ENCODE results near the gene DNAJB8.

The DNAJB8 gene

DNA sequence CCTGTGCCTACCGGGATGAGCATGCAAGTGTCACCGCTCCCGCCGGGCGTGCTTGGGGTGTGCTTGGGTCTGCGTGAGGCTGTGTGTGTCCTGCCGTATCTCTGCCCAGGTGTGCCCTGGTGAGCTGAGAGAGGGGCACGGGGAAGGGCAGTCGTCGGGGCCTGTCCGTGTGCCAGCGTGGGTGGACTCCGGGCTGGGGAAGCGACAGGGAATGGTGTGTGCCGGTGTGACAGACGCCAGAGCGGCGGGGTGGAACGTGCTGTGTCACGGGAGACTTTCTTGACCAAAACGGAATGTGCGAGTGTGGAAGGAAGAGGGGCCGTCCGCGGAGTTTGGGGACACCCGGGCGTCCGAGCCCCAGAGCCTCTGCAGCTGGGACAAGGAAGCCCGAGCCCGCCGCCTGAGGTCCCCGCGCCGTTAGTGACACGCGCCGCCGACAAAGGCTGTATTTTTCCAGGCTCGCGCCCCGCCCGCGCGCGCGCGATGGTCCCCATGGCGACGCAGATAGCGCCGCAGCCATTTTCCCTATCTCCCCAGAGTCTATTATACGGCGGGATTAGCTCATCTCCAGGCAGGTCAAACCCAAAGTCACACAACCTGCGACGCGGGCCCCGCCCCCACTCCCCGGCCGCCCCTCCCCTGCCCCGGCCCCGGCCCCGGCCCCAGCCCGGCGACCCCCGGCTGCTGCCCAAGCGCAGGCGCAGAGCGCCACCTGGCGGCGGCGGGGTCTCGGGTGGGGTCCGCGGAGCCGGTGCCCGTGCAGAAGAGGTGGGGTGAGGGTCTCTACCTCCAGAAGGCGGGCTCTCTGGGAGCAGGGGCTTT, 30.8 kb upstream of the DNAJB8 start:
- H3K27ac ChIP-seq (ENCODE audit: low read depth, low read length) = no peak overlapping the region
- H3K36me3 ChIP-seq (ENCODE audit: control insufficient read depth, low read length) = no peaks in the 10 kb centered on the region
- peak overlapping the region; percentile 52 for H3K4me3 ChIP-seq (ENCODE audit: low read length)
- TF ChIP-seq, protein P1, sequence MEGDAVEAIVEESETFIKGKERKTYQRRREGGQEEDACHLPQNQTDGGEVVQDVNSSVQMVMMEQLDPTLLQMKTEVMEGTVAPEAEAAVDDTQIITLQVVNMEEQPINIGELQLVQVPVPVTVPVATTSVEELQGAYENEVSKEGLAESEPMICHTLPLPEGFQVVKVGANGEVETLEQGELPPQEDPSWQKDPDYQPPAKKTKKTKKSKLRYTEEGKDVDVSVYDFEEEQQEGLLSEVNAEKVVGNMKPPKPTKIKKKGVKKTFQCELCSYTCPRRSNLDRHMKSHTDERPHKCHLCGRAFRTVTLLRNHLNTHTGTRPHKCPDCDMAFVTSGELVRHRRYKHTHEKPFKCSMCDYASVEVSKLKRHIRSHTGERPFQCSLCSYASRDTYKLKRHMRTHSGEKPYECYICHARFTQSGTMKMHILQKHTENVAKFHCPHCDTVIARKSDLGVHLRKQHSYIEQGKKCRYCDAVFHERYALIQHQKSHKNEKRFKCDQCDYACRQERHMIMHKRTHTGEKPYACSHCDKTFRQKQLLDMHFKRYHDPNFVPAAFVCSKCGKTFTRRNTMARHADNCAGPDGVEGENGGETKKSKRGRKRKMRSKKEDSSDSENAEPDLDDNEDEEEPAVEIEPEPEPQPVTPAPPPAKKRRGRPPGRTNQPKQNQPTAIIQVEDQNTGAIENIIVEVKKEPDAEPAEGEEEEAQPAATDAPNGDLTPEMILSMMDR (IDR thresholded peaks at IDR 0.05; ENCODE audit: low read depth, low read length, poor library complexity, severe bottlenecking) = peak; percentile 76
- no peak for TF ChIP-seq EZH2phosphoT487 (IDR thresholded peaks at IDR 0.05; ENCODE audit: borderline replicate concordance, low read length)
- no peaks in the 10 kb centered on the region for H3K79me2 ChIP-seq (ENCODE audit: control insufficient read depth, low read length)
- no peaks in the 10 kb centered on the region for H3F3A ChIP-seq (ENCODE audit: control insufficient read depth, insufficient read depth)
- no peaks in the 10 kb centered on the region for H3K9me2 ChIP-seq (replicated peaks; ENCODE audit: control insufficient read depth, low read length)
- no peaks in the 10 kb centered on the region for H3K4me1 ChIP-seq (ENCODE audit: control insufficient read depth, low read length)
- peaks cover 31% of the 10 kb centered on the region for H3K27me3 ChIP-seq (ENCODE audit: control insufficient read depth, low read length)
- no peaks in the 10 kb centered on the region for H4K20me1 ChIP-seq (ENCODE audit: control insufficient read depth, insufficient read depth, low read depth, low read length)
- peak overlapping the region; percentile 62 for H3K4me2 ChIP-seq (ENCODE audit: low read length)
- H3K9me3 ChIP-seq (ENCODE audit: control insufficient read depth, insufficient read depth, low read length) = no peaks in the 10 kb centered on the region

DNA sequence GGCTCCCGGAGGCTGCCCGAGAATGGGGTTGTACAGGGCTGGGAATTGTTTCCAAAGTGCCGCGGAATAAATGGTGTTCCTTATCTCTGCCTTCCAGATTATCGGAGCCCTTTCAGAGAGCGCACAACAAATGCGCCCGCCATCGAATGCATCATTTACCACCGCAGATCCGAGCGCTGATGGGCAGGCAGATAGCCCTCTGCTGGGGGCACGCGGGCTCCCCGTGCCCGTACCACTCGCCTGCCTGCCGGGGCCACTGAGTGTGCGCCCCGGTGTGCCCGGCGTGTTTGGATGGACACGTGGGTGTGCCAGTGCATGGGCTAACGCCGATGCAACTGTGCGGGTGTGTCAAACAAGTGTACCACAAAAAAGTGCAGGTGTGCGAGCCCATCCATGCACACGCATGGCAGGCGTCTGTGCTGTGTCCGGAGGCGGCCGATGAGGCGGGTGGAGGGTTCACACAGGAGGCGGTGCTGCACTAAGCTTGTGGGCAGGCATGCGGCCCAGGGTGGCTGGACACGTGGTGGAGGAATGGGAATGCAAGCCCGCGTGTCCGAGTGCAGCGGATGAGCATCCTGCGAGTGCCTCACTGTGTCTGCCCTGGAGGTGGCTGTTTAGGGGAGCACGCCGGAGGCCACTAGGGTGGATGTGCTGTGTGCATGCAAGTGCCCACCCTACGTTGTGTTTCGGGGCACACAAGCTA, 30.1 kb upstream of the DNAJB8 start:
- Histone ChIP-seq H3K9me2 (replicated peaks; ENCODE audit: control insufficient read depth, low read length) (no peaks in the 10 kb centered on the region), H3K4me3 (ENCODE audit: low read length) (no peak overlapping the region; the same call in 1 of the 2 replicates), H3K36me3 (ENCODE audit: control insufficient read depth, low read length) (no peaks in the 10 kb centered on the region), H3K79me2 (ENCODE audit: control insufficient read depth, low read length) (no peaks in the 10 kb centered on the region), H3K4me1 (ENCODE audit: control insufficient read depth, low read length) (no peaks in the 10 kb centered on the region), H3K27me3 (ENCODE audit: control insufficient read depth, low read length) (peaks cover 36% of the 10 kb centered on the region), H3K27ac (ENCODE audit: low read depth, low read length) (no peak overlapping the region), H3K4me2 (ENCODE audit: low read length) (peak overlapping the region; percentile 62; the same call in 1 of the 2 replicates), H3F3A (ENCODE audit: control insufficient read depth, insufficient read depth) (no peaks in the 10 kb centered on the region), H4K20me1 (ENCODE audit: control insufficient read depth, insufficient read depth, low read depth, low read length) (no peaks in the 10 kb centered on the region), H3K9me3 (ENCODE audit: control insufficient read depth, insufficient read depth, low read length) (no peaks in the 10 kb centered on the region)
- TF ChIP-seq, protein P1 (IDR thresholded peaks at IDR 0.05; ENCODE audit: low read depth, low read length, poor library complexity, severe bottlenecking) = no peak
- no peak for TF ChIP-seq EZH2phosphoT487 (IDR thresholded peaks at IDR 0.05; ENCODE audit: borderline replicate concordance, low read length)

DNA sequence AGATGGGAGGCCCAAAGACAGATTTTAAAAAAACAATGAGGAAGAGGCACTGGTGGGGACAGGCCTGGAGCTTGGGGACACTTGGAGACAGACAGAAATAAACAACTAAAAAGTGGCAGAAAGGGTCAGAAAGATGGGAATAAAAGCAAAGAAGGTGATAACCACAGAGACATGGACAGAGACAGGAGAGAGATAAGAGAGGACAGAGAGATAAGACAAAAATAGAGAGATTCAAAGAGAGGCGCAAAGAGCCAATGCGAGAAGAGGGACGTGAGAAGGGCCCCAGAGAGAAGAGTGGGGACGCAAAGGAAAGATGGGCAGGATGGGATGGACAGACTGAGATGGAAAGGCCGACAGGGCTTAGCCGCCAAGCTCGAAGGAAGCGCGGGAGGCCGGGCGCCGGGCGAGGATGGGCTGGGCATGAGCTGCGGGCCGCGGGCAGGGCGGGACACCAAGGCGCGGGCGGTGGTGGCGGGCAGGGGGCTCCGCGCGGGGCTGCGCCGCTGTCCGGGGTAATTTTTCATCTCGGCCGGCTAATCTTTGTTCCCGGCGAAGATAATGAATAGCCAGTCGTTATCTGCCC, 29.4 kb upstream of the DNAJB8 start:
- H3K4me2 ChIP-seq (ENCODE audit: low read length) = no peak overlapping the region
- no peaks in the 10 kb centered on the region for H3K9me3 ChIP-seq (ENCODE audit: control insufficient read depth, insufficient read depth, low read length)
- H3K9me2 ChIP-seq (replicated peaks; ENCODE audit: control insufficient read depth, low read length) = no peaks in the 10 kb centered on the region
- H3K27ac ChIP-seq (ENCODE audit: low read depth, low read length) = no peak overlapping the region
- no peaks in the 10 kb centered on the region for H4K20me1 ChIP-seq (ENCODE audit: control insufficient read depth, insufficient read depth, low read depth, low read length)
- H3F3A ChIP-seq (ENCODE audit: control insufficient read depth, insufficient read depth) = no peaks in the 10 kb centered on the region
- H3K4me3 ChIP-seq (ENCODE audit: low read length) = no peak overlapping the region
- H3K36me3 ChIP-seq (ENCODE audit: control insufficient read depth, low read length) = no peaks in the 10 kb centered on the region
- TF ChIP-seq, protein P1 (IDR thresholded peaks at IDR 0.05; ENCODE audit: low read depth, low read length, poor library complexity, severe bottlenecking) = no peak
- TF ChIP-seq EZH2phosphoT487 (IDR thresholded peaks at IDR 0.05; ENCODE audit: borderline replicate concordance, low read length) = no peak
- peaks cover 43% of the 10 kb centered on the region for H3K27me3 ChIP-seq (ENCODE audit: control insufficient read depth, low read length)
- H3K79me2 ChIP-seq (ENCODE audit: control insufficient read depth, low read length) = no peaks in the 10 kb centered on the region
- H3K4me1 ChIP-seq (ENCODE audit: control insufficient read depth, low read length) = no peaks in the 10 kb centered on the region
